Measurements from ENCODE around the gene PACSIN1. TPM values are rescaled to one million over a fixed set of nuclear protein-coding genes. Genes with fewer than 3 reads are reported as not detected.

The PACSIN1 gene
- total and polyA plus RNA-seq, 8 donors, result under 0.01 to 2.2 (median 0.49) TPM; not detected in 2

GRCh38 chr6:34509782-34510181 is 43.9 kb downstream of the PACSIN1 start:
- TF ChIP-seq POLR2AphosphoS5 (IDR thresholded peaks at IDR 0.05) (no peak), EP300 (IDR thresholded peaks at IDR 0.05) (no peak), POLR2A (IDR thresholded peaks at IDR 0.05) (no peak)
- TF ChIP-seq, protein P1, sequence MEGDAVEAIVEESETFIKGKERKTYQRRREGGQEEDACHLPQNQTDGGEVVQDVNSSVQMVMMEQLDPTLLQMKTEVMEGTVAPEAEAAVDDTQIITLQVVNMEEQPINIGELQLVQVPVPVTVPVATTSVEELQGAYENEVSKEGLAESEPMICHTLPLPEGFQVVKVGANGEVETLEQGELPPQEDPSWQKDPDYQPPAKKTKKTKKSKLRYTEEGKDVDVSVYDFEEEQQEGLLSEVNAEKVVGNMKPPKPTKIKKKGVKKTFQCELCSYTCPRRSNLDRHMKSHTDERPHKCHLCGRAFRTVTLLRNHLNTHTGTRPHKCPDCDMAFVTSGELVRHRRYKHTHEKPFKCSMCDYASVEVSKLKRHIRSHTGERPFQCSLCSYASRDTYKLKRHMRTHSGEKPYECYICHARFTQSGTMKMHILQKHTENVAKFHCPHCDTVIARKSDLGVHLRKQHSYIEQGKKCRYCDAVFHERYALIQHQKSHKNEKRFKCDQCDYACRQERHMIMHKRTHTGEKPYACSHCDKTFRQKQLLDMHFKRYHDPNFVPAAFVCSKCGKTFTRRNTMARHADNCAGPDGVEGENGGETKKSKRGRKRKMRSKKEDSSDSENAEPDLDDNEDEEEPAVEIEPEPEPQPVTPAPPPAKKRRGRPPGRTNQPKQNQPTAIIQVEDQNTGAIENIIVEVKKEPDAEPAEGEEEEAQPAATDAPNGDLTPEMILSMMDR (IDR thresholded peaks at IDR 0.05), result no peak
- H3K27me3 ChIP-seq, result peaks cover 0 to 7% (median 5%) of the 10 kb centered on the region in 3 donors
- intact Hi-C loops (cut with DNase I; ENCODE audit: low total_unique reads), result no loop called here
- H3K4me3 ChIP-seq, result no peak overlapping the region
- WGBS, 5 donors, result 82 to 98% (median 97%) methylated on average over 4 of the region's 4 CpGs
- H3K4me1 ChIP-seq, result peaks cover 0 to 3% (median 1%) of the 10 kb centered on the region in 4 donors
- no peak for DNase-seq
- H3K9me3 ChIP-seq, result no peaks in the 10 kb centered on the region
- no peak overlapping the region for H3K27ac ChIP-seq
- H3K36me3 ChIP-seq, result no peaks in the 10 kb centered on the region

- TF ChIP-seq, protein P1 (IDR thresholded peaks at IDR 0.05), result no peak
- no peaks in the 10 kb centered on the region for H3K36me3 ChIP-seq
- WGBS, 5 donors, result 79 to 83% (median 79%) methylated on average over 4 of the region's 4 CpGs
Observed at GRCh38 chr6:34510299-34510698, 44.4 kb downstream of the PACSIN1 start.

DNA sequence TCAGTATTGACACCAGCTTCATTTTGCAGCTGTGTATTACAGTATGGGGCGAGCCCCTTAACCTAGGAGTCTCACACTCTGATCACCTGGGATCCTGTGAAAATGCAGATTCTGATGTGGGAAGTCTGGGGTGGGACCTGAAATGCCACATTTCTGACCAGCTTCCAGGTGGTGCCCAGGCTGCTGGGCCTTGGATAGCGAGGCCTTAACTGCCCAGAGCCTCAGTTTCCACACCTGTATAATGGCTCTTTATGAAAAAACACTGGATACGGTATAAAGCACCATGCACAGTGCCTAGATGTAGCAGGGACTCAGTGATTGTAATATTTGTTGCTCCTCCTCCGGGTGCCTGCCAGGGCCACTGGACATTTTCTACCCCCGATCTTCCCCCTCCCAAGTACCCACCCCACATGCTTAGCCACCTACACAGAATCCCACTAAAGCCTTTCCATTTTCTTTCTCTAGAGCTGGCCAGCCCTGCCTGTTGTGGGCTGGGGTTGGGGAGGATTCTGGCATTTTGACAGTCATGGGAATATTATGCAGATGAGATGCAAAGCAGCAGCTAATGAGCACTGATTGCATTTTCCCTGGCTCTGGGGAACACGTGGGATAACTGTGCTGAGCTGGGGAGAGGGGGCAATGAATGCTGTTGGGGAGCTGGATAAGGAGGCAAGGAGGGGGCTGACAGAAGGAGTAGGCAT is 45.5 kb downstream of the PACSIN1 start:
- Histone ChIP-seq H3K36me3 (no peaks in the 10 kb centered on the region), H3K4me1 (peaks cover 0 to 8% (median 3%) of the 10 kb centered on the region in 4 donors), H3K4me3 (no peak overlapping the region), H3K27ac (no peak overlapping the region), H3K27me3 (peaks cover 0 to 23% (median 14%) of the 10 kb centered on the region in 3 donors), H3K9me3 (no peaks in the 10 kb centered on the region)
- 66 to 81% (median 77%) methylated on average over 6 of the region's 6 CpGs for WGBS, 5 donors
- no peak for TF ChIP-seq POLR2A (IDR thresholded peaks at IDR 0.05)
- TF ChIP-seq, protein P1 (IDR thresholded peaks at IDR 0.05), result no peak
- no peak for TF ChIP-seq POLR2AphosphoS5 (IDR thresholded peaks at IDR 0.05)
- no peak for TF ChIP-seq EP300 (IDR thresholded peaks at IDR 0.05)
- intact Hi-C loops (cut with DNase I; ENCODE audit: low total_unique reads), result no loop called here
- no peak for DNase-seq

More at GRCh38 chr6:34510299-34510698, 44.4 kb downstream of the PACSIN1 start:
- Histone ChIP-seq H3K27me3 (peaks cover 0 to 12% (median 10%) of the 10 kb centered on the region in 3 donors), H3K4me1 (peaks cover 0 to 8% (median 3%) of the 10 kb centered on the region in 4 donors), H3K4me3 (no peak overlapping the region), H3K9me3 (no peaks in the 10 kb centered on the region), H3K27ac (no peak overlapping the region)
- no peak for DNase-seq
- intact Hi-C loops (cut with DNase I; ENCODE audit: low total_unique reads), result no loop called here

GRCh38 chr6:34511915-34512737 is 46.2 kb downstream of the PACSIN1 start:
- TF ChIP-seq, protein P1 (IDR thresholded peaks at IDR 0.05), result no peak
- Histone ChIP-seq H3K27me3 (peaks cover 0 to 31% (median 14%) of the 10 kb centered on the region in 3 donors), H3K4me1 (peaks cover 0 to 8% (median 3%) of the 10 kb centered on the region in 4 donors), H3K36me3 (no peaks in the 10 kb centered on the region), H3K9me3 (no peaks in the 10 kb centered on the region), H3K4me3 (no peak overlapping the region), H3K27ac (no peak overlapping the region)
- 64 to 79% (median 68%) methylated on average over 8 to 12 of the region's 12 CpGs for WGBS, 5 donors
- no peak for DNase-seq
- intact Hi-C loops (cut with DNase I; ENCODE audit: low total_unique reads), result no loop called here

Data from stomach (tissue), 9 donors.